Measurements from ENCODE around the gene ESR1. TPM values are rescaled to one million over a fixed set of nuclear protein-coding genes. Genes with fewer than 3 reads are reported as not detected.
"Not testable (repeated sequence)": the region's sequence is repeated elsewhere in the genome, so short reads cannot be mapped to it uniquely, and the experiment has no call there.

The ESR1 gene
- total RNA-seq, 6 experiments from 2014 or later: 0.07 to 0.63 (median 0.40) TPM

GRCh38 chr6:151837223-151837622 lies 29.7 kb downstream of the ESR1 start:
- no peak for DNase-seq
- Mint-ChIP-seq H3K27me3 (ENCODE audit: insufficient read depth) (peaks cover 3% of the 10 kb centered on the region), H3K27ac (no peak overlapping the region), H3K4me3 (no peak overlapping the region), H3K9me3 (peaks cover 4% of the 10 kb centered on the region; the same call in 1 of the 2 replicates), H3K4me1 (ENCODE audit: low read depth) (no peaks in the 10 kb centered on the region), H3K36me3 (ENCODE audit: low read depth) (no peaks in the 10 kb centered on the region)
- no peak for TF ChIP-seq CTCF (IDR thresholded peaks at IDR 0.05)

GRCh38 chr6:151842816-151843215 lies 35.3 kb downstream of the ESR1 start:
- DNase-seq: no peak
- H3K27me3 Mint-ChIP-seq (ENCODE audit: insufficient read depth): peaks cover 3% of the 10 kb centered on the region
- H3K27ac Mint-ChIP-seq: no peak overlapping the region
- H3K4me3 Mint-ChIP-seq: no peak overlapping the region
- no peaks in the 10 kb centered on the region for H3K4me1 Mint-ChIP-seq (ENCODE audit: low read depth)
- no peaks in the 10 kb centered on the region for H3K36me3 Mint-ChIP-seq (ENCODE audit: low read depth)
- peaks cover 8% of the 10 kb centered on the region for H3K9me3 Mint-ChIP-seq
- no peak for TF ChIP-seq CTCF (IDR thresholded peaks at IDR 0.05)

- Mint-ChIP-seq H3K9me3 (peaks cover 4% of the 10 kb centered on the region; the same call in 1 of the 2 replicates), H3K27ac (no peak overlapping the region), H3K4me1 (ENCODE audit: low read depth) (no peaks in the 10 kb centered on the region), H3K27me3 (ENCODE audit: insufficient read depth) (no peaks in the 10 kb centered on the region), H3K36me3 (ENCODE audit: low read depth) (no peaks in the 10 kb centered on the region), H3K4me3 (no peak overlapping the region)
- TF ChIP-seq CTCF (IDR thresholded peaks at IDR 0.05): no peak
- DNase-seq: no peak
Measured at GRCh38 chr6:151847064-151847463, 39.6 kb downstream of the ESR1 start.

- no peak overlapping the region for H3K4me3 Mint-ChIP-seq
- H3K9me3 Mint-ChIP-seq: peaks cover 4% of the 10 kb centered on the region; the same call in 1 of the 2 replicates
- no peak for DNase-seq
- peaks cover 3% of the 10 kb centered on the region; the same call in 1 of the 2 replicates for H3K27me3 Mint-ChIP-seq (ENCODE audit: insufficient read depth)
- H3K4me1 Mint-ChIP-seq (ENCODE audit: low read depth): no peaks in the 10 kb centered on the region
- H3K27ac Mint-ChIP-seq: no peak overlapping the region
- TF ChIP-seq CTCF (IDR thresholded peaks at IDR 0.05): no peak
- no peaks in the 10 kb centered on the region for H3K36me3 Mint-ChIP-seq (ENCODE audit: low read depth)
Measured at GRCh38 chr6:151850479-151851003, 43.1 kb downstream of the ESR1 start.

- no peak for DNase-seq
- no peak overlapping the region for H3K4me3 Mint-ChIP-seq
- TF ChIP-seq CTCF (IDR thresholded peaks at IDR 0.05): no peak
- no peaks in the 10 kb centered on the region for H3K4me1 Mint-ChIP-seq (ENCODE audit: low read depth)
- peaks cover 1% of the 10 kb centered on the region; the same call in 1 of the 2 replicates for H3K27me3 Mint-ChIP-seq (ENCODE audit: insufficient read depth)
- H3K27ac Mint-ChIP-seq: no peak overlapping the region
- no peaks in the 10 kb centered on the region for H3K9me3 Mint-ChIP-seq
- H3K36me3 Mint-ChIP-seq (ENCODE audit: low read depth): no peaks in the 10 kb centered on the region
Measured at GRCh38 chr6:151858294-151858693, 50.8 kb downstream of the ESR1 start.

GRCh38 chr6:151862461-151862860 lies 55.0 kb downstream of the ESR1 start:
- Mint-ChIP-seq H3K27me3 (ENCODE audit: insufficient read depth) (no peaks in the 10 kb centered on the region), H3K9me3 (no peaks in the 10 kb centered on the region), H3K27ac (no peak overlapping the region), H3K36me3 (ENCODE audit: low read depth) (no peaks in the 10 kb centered on the region), H3K4me3 (no peak overlapping the region), H3K4me1 (ENCODE audit: low read depth) (no peaks in the 10 kb centered on the region)
- no peak for TF ChIP-seq CTCF (IDR thresholded peaks at IDR 0.05)
- no peak for DNase-seq

GRCh38 chr6:151867361-151867869 lies 59.9 kb downstream of the ESR1 start:
- peaks cover 10% of the 10 kb centered on the region for H3K9me3 Mint-ChIP-seq
- DNase-seq; H3K27ac Mint-ChIP-seq; H3K4me1 Mint-ChIP-seq (ENCODE audit: low read depth); H3K4me3 Mint-ChIP-seq; H3K27me3 Mint-ChIP-seq (ENCODE audit: insufficient read depth); H3K36me3 Mint-ChIP-seq (ENCODE audit: low read depth): not testable (repeated sequence)
